ENCODE results near the gene SETDB2.

- TF ChIP-seq POLR2A (IDR thresholded peaks at IDR 0.05; ENCODE audit: low read depth, low read length) (no peak), POLR2AphosphoS5 (IDR thresholded peaks at IDR 0.05; ENCODE audit: low read depth, low read length) (no peak)
Measured at GRCh38 chr13:49441312-49441711, 2.8 kb upstream of the SETDB2 start.

All from GM12892 (cell line).